K562 (cell line): ENCODE results near the gene PAQR6. TPM values are rescaled to one million over a fixed set of nuclear protein-coding genes. Genes with fewer than 3 reads are reported as not detected.
A peak's percentile ranks its signal among the peaks of the same experiment; 100 is the strongest.

Source experiments
- CC2D1A ChIP-seq: fragments of 450-650 bp; IDR thresholded peaks from 2 replicates; pipeline ENCODE4 v1.6.1; 2017; ENCODE audit warnings: mild to moderate bottlenecking
- CHD1 ChIP-seq: fragments of 200-600 bp; sonication (generic); IDR thresholded peaks from one replicate; pipeline ENCODE4 v1.6.1; 2012; ENCODE audit warnings: mild to moderate bottlenecking, moderate library complexity, low read length, inconsistent platforms
- MXI1 ChIP-seq: IDR thresholded peaks from 2 replicates; pipeline ENCODE4 v1.6.1; 2011; ENCODE audit warnings: low read depth, mild to moderate bottlenecking, improper control_type of control experiment, low read length
- NCOA2 ChIP-seq, 2 experiments: fragments of 450-650 bp; IDR thresholded peaks; 2 replicates each; pipeline ENCODE4 v1.6.1; 2018; ENCODE audit warnings: mild to moderate bottlenecking in 2 of 2, moderate library complexity in 1 of 2; ENCODE audit not compliant: partially characterized antibody in 2 of 2
- NFIC ChIP-seq: fragments of 450-650 bp; IDR thresholded peaks from 2 replicates; pipeline ENCODE4 v1.6.1; 2017; ENCODE audit warnings: mild to moderate bottlenecking, inconsistent platforms
- POLR2AphosphoS5 ChIP-seq: IDR thresholded peaks from 2 replicates; pipeline ENCODE4 v1.6.1; 2011; ENCODE audit warnings: mild to moderate bottlenecking, low read depth, low read length, moderate library complexity; ENCODE audit not compliant: control insufficient read depth, insufficient read depth
- POLR2G ChIP-seq: fragments of 200-400 bp; formaldehyde crosslinking; IDR thresholded peaks from 2 replicates; pipeline ENCODE4 v1.6.1; 2017; ENCODE audit warnings: low read depth, mild to moderate bottlenecking, antibody characterized with exemption, low read length, moderate library complexity
- PTRF ChIP-seq: fragments of 450-650 bp; IDR thresholded peaks from 2 replicates; pipeline ENCODE4 v1.6.1; 2016; ENCODE audit warnings: mild to moderate bottlenecking, missing genetic modification characterization, missing compliant biosample characterization
- PYGO2 ChIP-seq: fragments of 450-650 bp; IDR thresholded peaks from 2 replicates; pipeline ENCODE4 v1.6.1; 2016; ENCODE audit warnings: mild to moderate bottlenecking, missing genetic modification characterization, moderate library complexity, missing compliant biosample characterization
- RAD51 ChIP-seq: fragments of 450-650 bp; IDR thresholded peaks from 2 replicates; pipeline ENCODE4 v1.7.1; 2016; ENCODE audit warnings: low read depth, mild to moderate bottlenecking, borderline replicate concordance
- RBM14 ChIP-seq: fragments of 200-400 bp; formaldehyde crosslinking; IDR thresholded peaks from 2 replicates; pipeline ENCODE4 v1.6.1; 2018; ENCODE audit warnings: low read depth, mild to moderate bottlenecking, low read length, moderate library complexity, borderline replicate concordance; ENCODE audit not compliant: insufficient read depth
- RREB1 ChIP-seq: fragments of 250-450 bp; sonication (Bioruptor Pico); IDR thresholded peaks from 2 replicates; pipeline ENCODE4 v1.4.0; 2020
- SAFB2 ChIP-seq: fragments of 200-400 bp; formaldehyde crosslinking; IDR thresholded peaks from 2 replicates; pipeline ENCODE4 v1.6.1; 2018; ENCODE audit warnings: borderline replicate concordance, low read length, low read depth, moderate library complexity; ENCODE audit not compliant: severe bottlenecking
- TCFL5 ChIP-seq: fragments of 250-450 bp; sonication (Bioruptor Pico); conservative IDR thresholded peaks from 2 replicates; pipeline ENCODE4 v1.6.1; 2021; ENCODE audit warnings: mild to moderate bottlenecking, moderate library complexity, matching md5 sums
- TRIM25 ChIP-seq: fragments of 450-650 bp; IDR thresholded peaks from 2 replicates; pipeline ENCODE4 v1.7.0; 2016; ENCODE audit warnings: borderline replicate concordance
- ZC3H8 ChIP-seq: fragments of 450-650 bp; IDR thresholded peaks from 2 replicates; pipeline ENCODE4 v1.6.1; 2017
- ZEB2 ChIP-seq: fragments of 450-650 bp; IDR thresholded peaks from 2 replicates; pipeline ENCODE4 v1.6.1; 2016
- ZFP36 ChIP-seq: fragments of 150-350 bp; IDR thresholded peaks from 2 replicates; pipeline ENCODE4 v1.6.1; 2018; ENCODE audit warnings: low read length, low read depth; ENCODE audit not compliant: partially characterized antibody
- ZNF121 ChIP-seq: sonication (generic); formaldehyde crosslinking; conservative IDR thresholded peaks from 2 replicates; pipeline ENCODE4 v1.8.0; 2022; ENCODE audit warnings: missing genetic modification reagents
- ZNF133 ChIP-seq: fragments of 250-450 bp; sonication (Bioruptor Pico); IDR thresholded peaks from 2 replicates; pipeline ENCODE4 v1.4.0; 2020; ENCODE audit warnings: mild to moderate bottlenecking
- ZNF23 ChIP-seq: fragments of 250-450 bp; sonication (Bioruptor Pico); IDR thresholded peaks from 2 replicates; pipeline ENCODE4 v1.4.0; 2020; ENCODE audit warnings: mild to moderate bottlenecking
- ZNF444 ChIP-seq: fragments of 250-450 bp; sonication (Bioruptor Pico); IDR thresholded peaks from 2 replicates; pipeline ENCODE4 v1.4.0; 2020; ENCODE audit warnings: mild to moderate bottlenecking, moderate library complexity
- ZNF696 ChIP-seq: fragments of 250-450 bp; sonication (Bioruptor Pico); conservative IDR thresholded peaks from 2 replicates; pipeline ENCODE4 v1.4.0; 2020; ENCODE audit warnings: mild to moderate bottlenecking, moderate library complexity
- polyA plus RNA-seq, 8 experiments: library from polyadenylated mRNA; depleted of rRNA in 4 of 8; stranded (reverse) in 5 of 8; unstranded in 3 of 8; fragments of >200 nt; fragmentation: Nextera tagmentation in 2 of 8; fragmentation: Illumina TruSeq in 1 of 8; extraction: Ambion mirVana in 2 of 8; extraction: Trizol in 1 of 8; gene quantifications; 2 replicates each; pipeline versions ENCODE4 v1.2.1 to v1.2.3, GENCODE V29; 2011 to 2014; ENCODE audit warnings: inconsistent platforms in 1 of 8, missing spikeins in 1 of 8
- total RNA-seq, 7 experiments: library from RNA; depleted of rRNA in 6 of 7; stranded (reverse); fragments of >200 nt in 6 of 7; fragmentation: Illumina TruSeq in 2 of 7; extraction: Trizol in 2 of 7; gene quantifications; 2 replicates each; pipeline versions ENCODE4 v1.2.1 to v1.2.3, GENCODE V29; 2011 to 2021; ENCODE audit warnings: low replicate concordance in 1 of 7

The PAQR6 gene
- total and polyA plus RNA-seq, 9 of the 15 experiments (the other 6 are each of a cell fraction or from before 2014, with no cell fraction given) = 0.07 to 1.8 (median 0.62) TPM

GRCh38 chr1:156282479-156283222 lies 34.8 kb upstream of the PAQR6 start, which contains the start of gene SMG5 (continued):
- TF ChIP-seq RREB1 (CRISPR knock-in tag) (no peak), ZNF23 (CRISPR knock-in tag) (no peak), MXI1 (peak; percentile 73), SAFB2 (no peak), NFIC (peak; percentile 70), POLR2G (peak; percentile 100), TCFL5 (CRISPR knock-in tag) (no peak), RAD51 (no peak), PYGO2 (tag) (no peak), ZNF121 (CRISPR knock-in tag) (no peak), ZFP36 (peak; percentile 14), NCOA2 (IDR thresholded peaks at IDR 0.05; ENCODE audit: partially characterized antibody in 2 of 2) (no peak), ZEB2 (no peak), TRIM25 (no peak), RBM14 (no peak), CC2D1A (no peak), ZNF444 (no peak), PTRF (tag) (no peak), ZNF696 (CRISPR knock-in tag) (no peak), POLR2AphosphoS5 (peak; percentile 87), CHD1 (no peak), ZNF133 (CRISPR knock-in tag) (no peak), ZC3H8 (no peak)
